Loucy (cell line): ENCODE results near the gene NLGN1.

Experiments
- CTCF ChIP-seq: fragments of 200-600 bp; sonication (generic); conservative IDR thresholded peaks from 2 replicates; pipeline ENCODE4 v1.5.1; 2014; ENCODE audit warnings: mild to moderate bottlenecking, antibody characterized with exemption, low read length
- EZH2phosphoT487 ChIP-seq: fragments of 200-600 bp; IDR thresholded peaks from 2 replicates; pipeline ENCODE4 v1.6.1; 2018; ENCODE audit warnings: antibody characterized with exemption, mild to moderate bottlenecking, moderate library complexity, borderline replicate concordance

GRCh38 chr3:174303907-174304560, 906.5 kb downstream of the NLGN1 start:
- no peak for TF ChIP-seq CTCF
- TF ChIP-seq EZH2phosphoT487: no peak
